ENCODE results near the gene GRIN2A.

GRIN2A gene

DNA sequence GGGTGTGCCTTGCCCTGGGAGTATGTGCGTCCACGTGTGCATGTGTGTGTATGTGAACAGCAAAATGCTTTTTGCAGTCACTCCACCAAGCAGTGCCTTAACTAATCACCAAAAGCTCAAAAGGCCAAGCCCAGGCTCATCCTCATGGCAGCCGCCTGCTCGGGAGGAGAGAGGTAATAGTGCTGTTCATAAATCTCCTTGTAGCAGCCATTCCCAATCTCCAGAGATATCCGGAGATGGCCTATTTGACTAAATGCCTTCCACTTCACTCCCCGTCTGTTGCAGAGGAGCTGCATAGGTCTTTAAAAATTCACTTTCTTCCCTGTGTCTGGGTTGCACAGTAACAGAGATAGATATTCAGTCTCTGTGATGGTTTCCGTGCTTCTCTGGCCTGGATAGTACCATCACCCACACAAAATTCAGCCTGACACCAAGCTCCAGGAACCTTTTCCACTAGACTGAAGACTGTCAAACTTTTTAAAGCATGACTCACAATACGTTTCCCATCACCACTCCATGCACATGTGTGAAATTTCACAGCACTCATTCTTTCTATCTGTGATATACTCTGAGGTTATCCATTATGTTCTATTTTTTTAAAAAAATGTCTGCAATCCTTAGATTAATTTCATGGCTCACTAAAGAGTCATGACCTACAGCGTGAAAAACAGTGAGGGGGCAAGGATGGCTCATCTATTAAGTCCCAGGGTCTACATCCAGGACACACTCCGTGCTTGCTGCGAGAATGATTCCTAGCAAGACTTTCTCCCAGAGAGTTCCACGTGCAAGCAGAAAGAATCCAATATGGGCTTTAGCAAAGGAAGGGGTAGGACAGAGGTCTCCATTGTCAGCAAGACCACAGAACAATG is 357.8 kb downstream of the GRIN2A start:
- no peak for DNase-seq (ENCODE audit: low read depth in 2 of 3, low spot score in 2 of 3)

DNA sequence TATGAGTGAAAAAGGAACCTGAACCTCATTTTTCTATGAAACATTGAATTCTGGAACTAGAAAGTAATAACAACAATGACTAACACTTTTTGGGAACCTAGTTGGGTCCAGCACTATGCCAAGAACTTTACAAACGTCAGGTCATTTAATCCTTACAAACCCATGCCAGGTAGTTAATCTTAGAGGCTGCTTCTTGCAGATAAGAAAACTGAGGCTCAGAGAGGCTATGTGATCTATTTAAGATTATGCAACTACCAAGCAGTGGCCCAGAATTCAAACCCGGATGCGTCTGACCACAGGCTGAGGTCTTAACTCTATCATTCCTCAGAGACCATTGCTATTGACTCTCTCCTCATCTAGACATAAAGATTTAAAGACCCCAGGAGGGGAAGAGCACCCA is 358.7 kb downstream of the GRIN2A start:
- DNase-seq (ENCODE audit: low read depth in 2 of 3, low spot score in 2 of 3), result no peak

DNA sequence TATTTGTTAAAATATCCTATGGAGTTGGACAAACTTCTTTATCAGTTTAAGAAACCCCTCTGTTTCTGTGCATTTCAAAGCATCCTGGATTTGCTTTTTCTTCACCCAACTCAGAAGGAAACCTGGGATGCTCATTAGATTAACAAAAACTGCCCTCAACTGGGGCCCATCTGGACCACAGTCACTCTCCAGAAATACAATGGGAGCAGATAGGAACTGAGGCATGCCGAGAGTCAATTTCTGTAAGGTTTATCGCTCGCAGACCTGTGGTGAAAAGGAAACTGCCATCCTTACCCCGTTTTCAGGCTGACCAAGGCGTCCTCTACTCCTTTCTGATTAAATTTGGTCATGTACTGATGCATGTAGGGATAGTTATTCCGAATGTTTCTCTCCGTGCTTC is 360.3 kb downstream of the GRIN2A start:
- no peak for DNase-seq (ENCODE audit: low read depth in 2 of 3, low spot score in 2 of 3)

DNA sequence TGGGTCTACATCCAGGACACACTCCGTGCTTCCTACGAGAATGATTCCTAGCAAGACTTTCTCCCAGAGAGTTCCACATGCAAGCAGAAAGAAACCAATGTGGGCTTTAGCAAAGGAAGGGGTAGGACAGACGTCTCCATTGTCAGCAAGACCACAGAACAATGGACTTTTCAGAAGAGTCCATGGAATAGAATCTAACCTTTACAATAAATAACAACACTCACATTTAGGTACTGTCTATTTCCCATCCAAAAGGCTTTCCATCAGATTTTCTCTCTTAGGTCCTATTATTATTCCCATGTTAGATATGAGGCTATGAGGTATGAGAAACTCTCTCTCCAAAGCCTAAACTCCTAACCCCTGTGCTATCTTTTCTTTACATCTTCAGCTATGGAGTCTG is 360.9 kb downstream of the GRIN2A start:
- no peak for DNase-seq (ENCODE audit: low read depth in 2 of 3, low spot score in 2 of 3)

DNA sequence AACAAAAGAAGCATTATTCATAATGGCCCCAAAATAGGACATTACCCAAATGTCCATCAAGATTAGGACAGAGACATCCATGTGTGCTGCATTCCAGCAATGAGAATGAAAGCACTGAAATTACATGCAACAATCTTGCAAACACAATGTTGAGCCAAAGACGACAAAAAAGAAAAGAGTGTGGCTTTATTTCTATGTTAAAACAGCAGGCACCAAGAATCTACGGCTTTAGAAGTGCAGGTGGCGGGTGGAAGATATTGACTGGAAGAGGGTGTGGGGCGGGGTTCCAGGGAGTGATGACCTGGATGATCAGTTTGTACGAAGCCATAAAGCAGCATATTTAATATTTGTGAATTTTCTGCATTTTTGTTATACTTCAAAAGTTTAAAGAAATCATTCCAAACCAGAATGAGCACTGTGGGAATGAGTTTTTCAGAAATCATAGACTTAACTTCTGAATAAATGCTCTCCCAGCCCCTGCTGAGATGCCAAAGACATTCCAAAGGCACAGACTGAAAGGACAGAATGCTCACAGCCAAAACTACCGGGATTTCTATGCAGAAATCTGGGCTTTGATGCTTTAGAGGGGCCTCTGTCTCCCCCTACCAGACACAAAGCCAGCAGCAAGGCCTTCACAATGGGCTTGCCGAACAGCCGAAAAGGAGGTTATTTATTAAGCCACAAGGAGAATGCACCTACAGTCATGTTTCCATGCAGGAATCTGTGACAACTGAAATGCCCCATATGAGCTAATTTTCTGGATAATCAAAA is 361.6 kb downstream of the GRIN2A start:
- no peak for DNase-seq (ENCODE audit: low read depth in 2 of 3, low spot score in 2 of 3)

GRCh38 chr16:9818702-9819101 is 363.5 kb downstream of the GRIN2A start:
- no peak for DNase-seq (ENCODE audit: low read depth in 2 of 3, low spot score in 2 of 3)

- DNase-seq (ENCODE audit: low read depth in 2 of 3, low spot score in 2 of 3), result no peak
Observed at GRCh38 chr16:9817586-9817985, 364.6 kb downstream of the GRIN2A start.

DNA sequence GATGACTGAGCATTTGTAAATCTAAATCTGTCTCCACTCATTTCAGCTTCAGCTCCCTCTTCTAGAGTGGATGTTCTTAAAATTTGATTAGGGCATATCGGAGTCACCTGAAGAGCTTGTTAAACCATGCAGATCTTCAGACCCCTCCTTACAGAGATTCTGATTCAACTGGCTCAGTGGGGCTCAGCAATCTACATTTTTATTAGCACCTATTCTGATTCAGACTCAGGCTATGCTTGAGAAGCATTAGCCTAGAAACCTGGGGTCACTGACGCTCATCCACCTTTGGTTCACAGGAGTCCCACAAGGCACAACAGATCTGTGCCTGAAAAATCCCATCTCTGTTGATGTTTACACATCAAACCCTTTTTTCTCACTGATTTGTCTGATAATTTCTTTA is 365.6 kb downstream of the GRIN2A start:
- DNase-seq (ENCODE audit: low read depth in 2 of 3, low spot score in 2 of 3), result no peak

DNA sequence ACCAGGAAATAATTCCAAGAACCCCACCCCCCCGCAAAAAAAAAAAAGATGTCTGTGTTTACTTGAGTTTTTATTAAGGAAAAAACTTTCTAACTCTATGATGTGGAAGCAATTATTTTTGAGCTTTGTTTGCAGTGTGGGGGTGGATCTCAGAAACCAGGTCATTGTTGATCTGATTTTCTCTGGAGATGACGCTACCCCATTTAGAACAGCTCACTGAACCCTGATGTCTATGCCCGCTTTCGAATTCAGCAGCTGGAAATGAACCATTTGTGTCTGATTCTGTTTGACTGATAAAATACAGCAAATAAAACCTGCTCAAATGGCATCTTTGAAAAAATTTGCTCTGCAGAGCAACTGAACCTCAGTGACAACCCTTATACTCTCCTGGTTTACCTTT is 368.6 kb downstream of the GRIN2A start:
- DNase-seq (ENCODE audit: low read depth in 2 of 3, low spot score in 2 of 3), result no peak

DNA sequence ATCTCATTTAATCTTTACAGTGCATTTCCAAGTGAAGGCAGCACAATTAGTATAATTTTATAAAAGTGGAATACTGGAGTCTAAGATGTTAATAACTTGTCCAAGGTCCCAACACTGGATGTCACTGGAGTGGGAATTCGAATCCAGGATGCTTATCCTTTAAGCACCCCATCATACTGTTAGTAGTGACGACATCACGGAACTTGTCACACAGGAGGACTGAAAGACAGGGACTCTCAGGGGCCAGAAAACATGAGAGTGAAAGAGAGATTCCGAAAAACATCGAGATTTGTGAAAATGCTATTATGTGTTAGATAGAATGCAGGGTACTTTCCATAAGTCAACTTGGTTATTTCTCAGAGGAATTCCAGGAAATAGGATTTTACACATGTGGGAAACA is 374.0 kb downstream of the GRIN2A start:
- DNase-seq (ENCODE audit: low read depth in 2 of 3, low spot score in 2 of 3), result no peak

DNA sequence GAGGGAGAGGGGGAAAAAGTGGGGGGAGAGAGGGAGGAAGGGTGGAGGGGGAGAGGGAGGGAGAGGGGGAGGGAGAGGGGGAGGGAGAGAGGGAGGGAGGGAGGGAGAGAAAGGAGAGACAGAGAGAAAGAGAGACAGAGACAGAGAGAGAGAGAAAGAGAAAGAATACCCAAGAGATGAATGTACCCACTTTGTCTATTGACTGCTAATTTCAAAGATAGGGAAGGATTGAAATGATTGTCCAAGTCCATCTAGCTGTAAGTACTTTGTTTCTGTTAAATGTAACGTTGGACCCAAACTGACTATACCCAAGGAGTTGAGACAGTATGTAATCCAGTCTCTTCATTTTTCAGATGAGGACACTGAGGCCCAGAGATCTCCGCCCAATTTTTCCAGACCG is 374.9 kb downstream of the GRIN2A start:
- no peak for DNase-seq (ENCODE audit: low read depth in 2 of 3, low spot score in 2 of 3)

DNA sequence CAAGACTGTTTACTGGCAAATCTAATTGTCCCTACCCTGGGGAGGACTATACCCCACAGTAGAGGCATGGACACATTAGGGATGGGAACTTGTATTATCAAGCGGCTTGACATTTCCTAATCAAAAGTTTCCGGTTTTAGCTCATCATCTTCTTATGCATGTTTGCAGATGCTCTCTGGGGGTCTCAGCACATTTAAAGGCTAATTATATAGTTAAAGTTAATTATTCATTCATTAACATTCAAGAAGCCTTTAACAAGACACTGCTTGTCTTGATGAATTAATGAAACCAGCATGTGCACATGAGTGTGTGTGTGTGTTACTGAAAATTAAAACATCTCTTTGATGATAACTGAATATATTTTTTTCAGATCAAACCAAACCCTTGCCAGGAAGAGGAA is 377.1 kb downstream of the GRIN2A start:
- DNase-seq (ENCODE audit: low read depth in 2 of 3, low spot score in 2 of 3), result no peak

- no peak for DNase-seq (ENCODE audit: low read depth in 2 of 3, low spot score in 2 of 3)
Observed at GRCh38 chr16:9802160-9802559, 380.1 kb downstream of the GRIN2A start.

DNA sequence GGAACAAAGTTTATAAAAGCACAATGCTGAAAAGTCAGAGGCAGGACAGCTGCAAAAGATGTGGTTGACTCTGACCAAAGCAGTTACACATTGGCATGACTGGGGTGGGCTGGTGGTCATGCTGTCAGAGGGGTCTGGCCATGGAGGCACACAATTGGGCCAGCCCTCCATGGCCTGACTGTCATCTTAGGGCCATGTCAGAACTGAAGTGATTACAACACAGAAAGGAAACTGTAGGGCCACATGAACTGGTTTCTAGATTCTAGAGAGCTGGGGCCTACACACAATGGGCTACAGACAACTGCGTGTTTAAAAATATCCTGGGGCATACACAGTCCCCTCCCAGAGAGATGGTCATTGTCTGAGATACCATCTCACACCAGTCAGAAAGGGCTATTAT is 380.6 kb downstream of the GRIN2A start:
- no peak for DNase-seq (ENCODE audit: low read depth in 2 of 3, low spot score in 2 of 3)

- DNase-seq (ENCODE audit: low read depth in 2 of 3, low spot score in 2 of 3), result no peak
Observed at GRCh38 chr16:9800186-9800738, 382.0 kb downstream of the GRIN2A start.

- no peak for DNase-seq (ENCODE audit: low read depth in 2 of 3, low spot score in 2 of 3)
Observed at GRCh38 chr16:9798952-9799580, 383.2 kb downstream of the GRIN2A start.

GRCh38 chr16:9798474-9798873 is 383.8 kb downstream of the GRIN2A start:
- no peak for DNase-seq (ENCODE audit: low read depth in 2 of 3, low spot score in 2 of 3)

DNA sequence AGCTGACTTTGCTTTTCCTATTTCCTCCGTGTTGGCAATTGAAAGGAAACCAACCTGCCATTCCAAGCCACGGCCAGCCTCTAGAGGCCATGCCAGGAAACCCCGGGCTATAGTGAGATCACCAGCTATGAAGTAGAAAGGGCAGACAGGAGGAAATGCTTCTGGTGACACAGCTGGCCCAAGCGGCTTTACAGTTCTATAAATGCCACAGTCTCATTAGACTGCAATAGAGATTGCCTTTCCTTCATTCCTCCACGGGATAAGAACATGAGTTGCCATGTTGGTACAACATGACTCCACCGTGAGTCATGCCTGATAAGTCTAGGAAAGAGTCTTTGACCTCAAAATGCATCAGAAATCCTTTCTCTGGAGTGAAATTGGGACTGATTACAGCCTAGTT is 384.9 kb downstream of the GRIN2A start:
- no peak for DNase-seq (ENCODE audit: low read depth in 2 of 3, low spot score in 2 of 3)

- no peak for DNase-seq (ENCODE audit: low read depth in 2 of 3, low spot score in 2 of 3)
Observed at GRCh38 chr16:9793623-9794022, 388.6 kb downstream of the GRIN2A start.

GRCh38 chr16:9791556-9791955 is 390.7 kb downstream of the GRIN2A start:
- no peak for DNase-seq (ENCODE audit: low read depth in 2 of 3, low spot score in 2 of 3)

- DNase-seq (ENCODE audit: low read depth in 2 of 3, low spot score in 2 of 3), result no peak
Observed at GRCh38 chr16:9790199-9790598, 392.0 kb downstream of the GRIN2A start.

DNA sequence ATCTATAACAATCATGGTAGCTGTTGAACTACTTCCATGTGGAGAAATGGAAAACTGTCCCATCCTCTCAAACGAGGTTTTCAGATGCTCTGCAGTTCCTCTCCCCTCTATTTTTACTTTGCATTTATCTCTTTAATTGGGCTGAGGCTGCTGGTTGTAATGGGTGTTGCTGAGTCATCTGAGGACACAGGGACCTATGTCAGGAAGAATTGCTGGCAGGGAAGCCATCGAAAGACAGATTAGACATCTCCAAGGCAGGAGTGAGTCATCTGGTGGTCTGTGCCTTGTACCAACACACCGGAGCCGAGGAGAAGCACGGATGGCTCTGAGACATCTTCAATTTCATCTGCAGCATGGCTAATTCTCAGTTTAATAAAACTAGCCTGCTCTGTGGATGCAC is 394.5 kb downstream of the GRIN2A start:
- DNase-seq (ENCODE audit: low read depth in 2 of 3, low spot score in 2 of 3), result no peak

Data from activated CD8-positive, alpha-beta memory T cell treated with anti-CD3 and anti-CD28 coated beads for 48 hours (primary cell).